GM18508 (cell line): Measurements from ENCODE around the gene PIKFYVE.

Experiments
- ATAC-seq: cut with Tn5 transposase; IDR thresholded peaks from one replicate; pipeline ENCODE4 v1.9.1; 2021; ENCODE audit warnings: moderate number of reproducible peaks; ENCODE audit not compliant: insufficient read depth, unreplicated experiment

PIKFYVE gene

DNA sequence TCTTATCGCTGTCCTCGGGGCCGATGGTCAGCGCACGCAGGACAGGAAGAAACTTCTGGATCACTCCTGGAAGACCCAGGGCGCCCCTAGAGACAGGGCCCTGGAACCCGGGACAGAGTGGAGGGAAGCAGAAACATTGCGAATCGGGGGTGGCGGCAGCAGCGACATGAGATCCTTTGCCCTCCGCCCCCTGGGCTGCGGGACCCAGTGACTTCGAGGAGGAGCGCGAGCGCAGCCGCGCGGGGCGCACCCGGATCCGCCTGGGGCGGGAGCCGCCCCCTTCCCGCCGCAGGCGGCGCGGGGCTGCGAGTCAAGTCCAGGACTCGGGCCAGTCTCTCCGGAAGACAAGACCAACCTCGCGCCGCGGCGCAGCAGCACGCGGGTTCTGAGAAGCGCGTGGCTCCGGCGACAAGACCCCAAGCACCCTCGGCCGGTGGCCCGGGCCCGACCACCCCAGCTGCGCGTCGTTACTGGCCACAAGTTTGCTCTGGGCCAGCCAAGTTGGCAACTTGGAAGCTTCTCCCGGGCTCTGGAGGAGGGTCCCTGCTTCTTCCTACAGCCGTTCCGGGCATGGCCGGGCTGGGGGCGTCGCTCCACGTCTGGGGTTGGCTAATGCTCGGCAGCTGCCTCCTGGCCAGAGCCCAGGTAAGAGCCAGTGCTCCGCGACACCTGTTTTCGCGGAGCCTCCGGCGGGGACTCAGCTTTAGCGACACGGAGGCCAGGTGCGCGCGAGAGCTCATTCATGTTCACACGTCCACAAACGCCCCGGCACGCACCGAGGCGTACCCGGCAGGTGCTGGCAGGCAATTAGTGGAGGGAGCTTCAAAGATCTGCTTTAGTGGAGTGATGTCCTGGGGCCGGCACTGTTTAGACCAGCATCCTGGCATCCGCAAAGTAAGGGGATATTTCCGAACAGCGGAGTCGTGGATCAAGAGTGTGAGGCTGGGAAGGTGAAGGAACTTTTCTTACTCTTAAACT, 140.7 kb downstream of the PIKFYVE start, which contains the start of gene PTH2R:
TSS of gene PTH2R (plus strand) at position 319 of the 978 bp plus-strand sequence. CDS start at position 571, 252 bp downstream.
- no peak for ATAC-seq

DNA sequence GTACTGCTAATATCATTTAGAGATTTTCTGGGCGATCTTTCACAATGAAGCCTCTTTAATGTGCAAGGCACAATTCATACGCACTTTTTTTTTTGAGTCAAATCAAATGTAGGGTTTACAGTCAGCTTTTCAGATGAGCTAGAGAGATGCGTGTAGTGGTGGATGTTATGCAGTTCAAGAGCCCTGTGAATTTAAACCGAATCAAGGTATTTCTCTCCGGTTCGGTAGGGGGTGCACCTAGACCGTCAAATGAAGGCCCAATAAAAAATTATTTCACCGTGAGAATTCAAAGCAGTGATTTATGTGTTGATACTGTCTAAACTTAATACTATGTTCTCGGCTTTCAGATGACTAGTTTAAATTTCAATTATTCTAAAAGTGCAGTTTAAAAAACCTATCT, 141.6 kb downstream of the PIKFYVE start:
- no peak for ATAC-seq
